ENCODE data around the gene TDRD5. TPM values are rescaled to one million over a fixed set of nuclear protein-coding genes. Genes with fewer than 3 reads are reported as not detected.

Gene TDRD5
- total and polyA plus RNA-seq, 3 donors from 2014 or later = 26.1 to 52.2 (median 30.5) TPM

DNA sequence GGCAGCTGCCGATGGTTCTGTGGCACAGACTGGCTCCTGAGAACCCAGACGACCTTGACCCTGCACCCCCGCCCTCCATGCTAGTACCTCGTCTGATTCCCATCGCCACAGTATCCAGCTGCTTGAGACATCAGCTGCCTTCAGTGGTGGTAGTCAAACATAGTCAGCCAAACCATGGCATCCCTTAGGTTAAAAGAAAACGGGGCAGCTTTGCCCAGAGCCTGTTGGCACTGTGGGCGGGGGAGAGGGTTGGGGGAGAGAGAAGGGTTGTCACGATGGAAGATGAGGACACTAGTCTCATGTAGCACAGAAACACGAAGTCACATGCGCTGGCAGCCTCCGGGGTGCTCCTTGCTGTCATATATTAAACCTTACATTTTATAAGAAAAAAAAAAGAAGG is 961 bp upstream of the TDRD5 start:
- H3K9me3 ChIP-seq = no peaks in the 10 kb centered on the region
- H3K27me3 ChIP-seq = no peaks in the 10 kb centered on the region
- no peak overlapping the region for H3K4me3 ChIP-seq
- no peak overlapping the region for H3K27ac ChIP-seq
- DNase-seq = no peak
- no peaks in the 10 kb centered on the region for H3K4me1 ChIP-seq
- H3K36me3 ChIP-seq (ENCODE audit: low read depth, missing control alignments) = no peaks in the 10 kb centered on the region
- WGBS, 2 donors = 62 to 66% methylated on average over 11 of the region's 11 CpGs
- intact Hi-C loops (cut with DNase I; ENCODE audit: low total_unique reads) = no loop called here
- TF ChIP-seq POLR2A (IDR thresholded peaks at IDR 0.05) = no peak
- TF ChIP-seq, protein P1, sequence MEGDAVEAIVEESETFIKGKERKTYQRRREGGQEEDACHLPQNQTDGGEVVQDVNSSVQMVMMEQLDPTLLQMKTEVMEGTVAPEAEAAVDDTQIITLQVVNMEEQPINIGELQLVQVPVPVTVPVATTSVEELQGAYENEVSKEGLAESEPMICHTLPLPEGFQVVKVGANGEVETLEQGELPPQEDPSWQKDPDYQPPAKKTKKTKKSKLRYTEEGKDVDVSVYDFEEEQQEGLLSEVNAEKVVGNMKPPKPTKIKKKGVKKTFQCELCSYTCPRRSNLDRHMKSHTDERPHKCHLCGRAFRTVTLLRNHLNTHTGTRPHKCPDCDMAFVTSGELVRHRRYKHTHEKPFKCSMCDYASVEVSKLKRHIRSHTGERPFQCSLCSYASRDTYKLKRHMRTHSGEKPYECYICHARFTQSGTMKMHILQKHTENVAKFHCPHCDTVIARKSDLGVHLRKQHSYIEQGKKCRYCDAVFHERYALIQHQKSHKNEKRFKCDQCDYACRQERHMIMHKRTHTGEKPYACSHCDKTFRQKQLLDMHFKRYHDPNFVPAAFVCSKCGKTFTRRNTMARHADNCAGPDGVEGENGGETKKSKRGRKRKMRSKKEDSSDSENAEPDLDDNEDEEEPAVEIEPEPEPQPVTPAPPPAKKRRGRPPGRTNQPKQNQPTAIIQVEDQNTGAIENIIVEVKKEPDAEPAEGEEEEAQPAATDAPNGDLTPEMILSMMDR (IDR thresholded peaks at IDR 0.05) = no peak

DNA sequence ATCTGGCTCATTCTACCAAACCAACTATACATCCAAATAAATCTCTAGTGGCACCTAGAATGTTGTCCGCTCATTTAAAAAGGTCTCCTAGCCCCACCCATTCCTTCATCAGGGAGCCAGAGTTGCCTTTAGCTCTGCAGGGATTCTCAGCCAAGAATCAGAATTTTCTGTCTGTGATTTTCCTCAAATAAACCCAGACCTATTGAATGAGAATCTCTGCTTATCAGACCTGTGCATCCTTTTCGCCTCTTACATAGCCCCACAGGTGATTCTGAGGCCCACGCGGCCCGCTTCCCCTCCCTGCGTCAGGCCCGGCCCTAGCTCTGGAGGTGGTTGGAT is 410 bp upstream of the TDRD5 start:
- Histone ChIP-seq H3K36me3 (ENCODE audit: low read depth, missing control alignments) (no peaks in the 10 kb centered on the region), H3K4me1 (no peaks in the 10 kb centered on the region), H3K27me3 (no peaks in the 10 kb centered on the region), H3K9me3 (no peaks in the 10 kb centered on the region), H3K4me3 (peak overlapping the region; percentile 56 to 69), H3K27ac (peak overlapping the region; percentile 31 to 74)
- TF ChIP-seq POLR2A (IDR thresholded peaks at IDR 0.05) = no peak
- TF ChIP-seq, protein P1 (IDR thresholded peaks at IDR 0.05) = no peak
- no peak for DNase-seq
- 23 to 27% methylated on average over 7 of the region's 7 CpGs for WGBS, 2 donors
- intact Hi-C loops (cut with DNase I; ENCODE audit: low total_unique reads) = no loop called here

DNA sequence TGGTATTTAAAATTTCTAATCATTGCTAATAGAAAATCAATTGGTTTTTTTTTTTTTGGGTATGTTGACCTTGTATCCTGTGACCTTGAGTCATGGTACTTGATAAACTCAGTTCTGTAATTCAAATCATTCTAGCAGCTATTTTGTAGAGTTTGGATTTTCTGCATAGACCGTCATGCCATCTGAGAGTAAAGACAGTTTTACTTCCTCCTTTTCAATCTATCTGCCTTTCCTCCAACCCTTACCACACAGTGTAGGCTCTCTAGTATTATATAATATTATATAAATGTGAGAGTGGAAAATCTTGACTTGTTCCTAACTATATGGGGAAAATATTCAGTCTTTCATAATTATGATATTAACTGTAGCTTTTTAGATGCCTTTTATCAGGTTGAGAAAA is 7.0 kb downstream of the TDRD5 start:
- H3K4me3 ChIP-seq = no peak overlapping the region
- H3K27me3 ChIP-seq = no peaks in the 10 kb centered on the region
- H3K36me3 ChIP-seq (ENCODE audit: low read depth, missing control alignments) = no peaks in the 10 kb centered on the region
- 85 to 91% methylated on average over 1 of the region's 1 CpG for WGBS, 2 donors
- H3K4me1 ChIP-seq = no peaks in the 10 kb centered on the region
- intact Hi-C loops (cut with DNase I; ENCODE audit: low total_unique reads) = no loop called here
- DNase-seq = no peak
- no peak for TF ChIP-seq POLR2A (IDR thresholded peaks at IDR 0.05)
- TF ChIP-seq, protein P1 (IDR thresholded peaks at IDR 0.05) = no peak
- no peaks in the 10 kb centered on the region for H3K9me3 ChIP-seq
- H3K27ac ChIP-seq = no peak overlapping the region

DNA sequence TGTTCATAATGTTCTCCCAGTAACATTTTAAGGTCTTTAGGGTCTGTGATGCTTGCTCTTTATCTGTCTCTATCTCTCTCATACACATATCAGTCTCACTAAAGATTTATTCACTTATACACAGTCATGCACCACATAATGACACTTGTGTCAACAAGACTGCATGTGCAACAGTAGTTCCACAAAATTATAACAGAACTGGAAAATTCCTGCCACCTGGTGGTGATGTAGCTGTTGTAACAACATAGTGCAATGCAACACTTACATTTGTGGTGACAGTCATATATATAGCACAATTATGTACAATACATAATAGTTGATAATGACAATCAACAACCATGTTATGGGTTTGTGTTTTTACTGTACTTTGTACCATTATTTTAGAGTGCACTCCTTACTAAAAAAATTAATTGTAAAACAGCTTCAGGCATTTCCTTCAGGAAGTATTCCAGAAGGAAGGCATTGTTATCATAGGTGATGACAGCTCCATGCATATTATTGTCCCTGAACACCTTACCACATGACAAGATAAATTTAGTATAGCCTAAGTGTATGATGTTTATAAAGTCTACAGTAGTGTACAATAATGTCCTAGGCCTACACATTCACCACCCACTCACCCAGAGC is 8.1 kb downstream of the TDRD5 start:
- Histone ChIP-seq H3K27ac (no peak overlapping the region), H3K4me1 (no peaks in the 10 kb centered on the region), H3K36me3 (ENCODE audit: low read depth, missing control alignments) (no peaks in the 10 kb centered on the region), H3K9me3 (no peaks in the 10 kb centered on the region), H3K27me3 (no peaks in the 10 kb centered on the region), H3K4me3 (no peak overlapping the region)
- intact Hi-C loops (cut with DNase I; ENCODE audit: low total_unique reads) = no loop called here
- no peak for TF ChIP-seq POLR2A (IDR thresholded peaks at IDR 0.05)
- TF ChIP-seq, protein P1 (IDR thresholded peaks at IDR 0.05) = peak in 2 of 3 experiments; percentile 12 to 38
- DNase-seq = peak; percentile 41

DNA sequence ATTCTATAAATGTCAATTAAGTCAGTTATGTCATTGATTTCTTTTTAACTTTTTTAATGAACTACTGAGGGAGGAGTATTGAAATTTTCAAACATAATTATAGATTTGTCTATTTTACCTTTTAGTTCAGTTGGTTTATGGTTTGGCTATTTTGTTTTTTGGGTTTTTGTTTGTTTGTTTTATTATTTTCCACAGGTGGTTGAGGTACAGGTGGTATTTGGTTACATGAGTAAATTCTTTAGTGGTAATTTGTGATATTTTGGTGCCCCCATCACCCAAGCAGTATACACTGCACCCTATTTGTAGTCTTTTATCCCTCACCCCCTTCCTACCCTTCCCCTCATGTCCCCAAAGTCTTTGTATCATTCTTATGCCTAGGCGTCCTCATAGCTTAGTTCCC is 9.5 kb downstream of the TDRD5 start:
- Histone ChIP-seq H3K27ac (no peak overlapping the region), H3K9me3 (no peaks in the 10 kb centered on the region), H3K4me1 (no peaks in the 10 kb centered on the region), H3K27me3 (no peaks in the 10 kb centered on the region), H3K4me3 (no peak overlapping the region), H3K36me3 (ENCODE audit: low read depth, missing control alignments) (no peaks in the 10 kb centered on the region)
- intact Hi-C loops (cut with DNase I; ENCODE audit: low total_unique reads) = no loop called here
- DNase-seq = no peak
- 86 to 89% methylated on average over 1 of the region's 1 CpG for WGBS, 2 donors
- no peak for TF ChIP-seq POLR2A (IDR thresholded peaks at IDR 0.05)
- TF ChIP-seq, protein P1 (IDR thresholded peaks at IDR 0.05) = no peak
